ENCODE data around the gene PPIP5K2.

- TF ChIP-seq, protein P1, sequence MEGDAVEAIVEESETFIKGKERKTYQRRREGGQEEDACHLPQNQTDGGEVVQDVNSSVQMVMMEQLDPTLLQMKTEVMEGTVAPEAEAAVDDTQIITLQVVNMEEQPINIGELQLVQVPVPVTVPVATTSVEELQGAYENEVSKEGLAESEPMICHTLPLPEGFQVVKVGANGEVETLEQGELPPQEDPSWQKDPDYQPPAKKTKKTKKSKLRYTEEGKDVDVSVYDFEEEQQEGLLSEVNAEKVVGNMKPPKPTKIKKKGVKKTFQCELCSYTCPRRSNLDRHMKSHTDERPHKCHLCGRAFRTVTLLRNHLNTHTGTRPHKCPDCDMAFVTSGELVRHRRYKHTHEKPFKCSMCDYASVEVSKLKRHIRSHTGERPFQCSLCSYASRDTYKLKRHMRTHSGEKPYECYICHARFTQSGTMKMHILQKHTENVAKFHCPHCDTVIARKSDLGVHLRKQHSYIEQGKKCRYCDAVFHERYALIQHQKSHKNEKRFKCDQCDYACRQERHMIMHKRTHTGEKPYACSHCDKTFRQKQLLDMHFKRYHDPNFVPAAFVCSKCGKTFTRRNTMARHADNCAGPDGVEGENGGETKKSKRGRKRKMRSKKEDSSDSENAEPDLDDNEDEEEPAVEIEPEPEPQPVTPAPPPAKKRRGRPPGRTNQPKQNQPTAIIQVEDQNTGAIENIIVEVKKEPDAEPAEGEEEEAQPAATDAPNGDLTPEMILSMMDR (IDR thresholded peaks at IDR 0.05; ENCODE audit: insufficient read depth, low read depth, low read length), result no peak
- no peak for TF ChIP-seq EZH2 (IDR thresholded peaks at IDR 0.05; ENCODE audit: insufficient read depth, low read length)
These were observed 8.6 kb upstream of the PPIP5K2 start for GRCh38 chr5:103111468-103111867.

Data from astrocyte (in vitro differentiated cells and primary cell).